Urothelium cell line (cell line): ENCODE results near the gene CLEC17A.
A peak's percentile ranks its signal among the peaks of the same experiment; 100 is the strongest.
"Not testable (repeated sequence)": the region's sequence is repeated elsewhere in the genome, so short reads cannot be mapped to it uniquely, and the experiment has no call there.

Experiments
- DNase-seq: peaks from one replicate; pipeline ENCODE4 v3.0.0; 2011; ENCODE audit warnings: low spot score, mixed read lengths
- FAIRE-seq: peaks from 2 replicates; lab custom pipeline; 2011; peaks lifted over from hg19 to GRCh38; lab: Jason Lieb, UNC

Gene CLEC17A

DNA sequence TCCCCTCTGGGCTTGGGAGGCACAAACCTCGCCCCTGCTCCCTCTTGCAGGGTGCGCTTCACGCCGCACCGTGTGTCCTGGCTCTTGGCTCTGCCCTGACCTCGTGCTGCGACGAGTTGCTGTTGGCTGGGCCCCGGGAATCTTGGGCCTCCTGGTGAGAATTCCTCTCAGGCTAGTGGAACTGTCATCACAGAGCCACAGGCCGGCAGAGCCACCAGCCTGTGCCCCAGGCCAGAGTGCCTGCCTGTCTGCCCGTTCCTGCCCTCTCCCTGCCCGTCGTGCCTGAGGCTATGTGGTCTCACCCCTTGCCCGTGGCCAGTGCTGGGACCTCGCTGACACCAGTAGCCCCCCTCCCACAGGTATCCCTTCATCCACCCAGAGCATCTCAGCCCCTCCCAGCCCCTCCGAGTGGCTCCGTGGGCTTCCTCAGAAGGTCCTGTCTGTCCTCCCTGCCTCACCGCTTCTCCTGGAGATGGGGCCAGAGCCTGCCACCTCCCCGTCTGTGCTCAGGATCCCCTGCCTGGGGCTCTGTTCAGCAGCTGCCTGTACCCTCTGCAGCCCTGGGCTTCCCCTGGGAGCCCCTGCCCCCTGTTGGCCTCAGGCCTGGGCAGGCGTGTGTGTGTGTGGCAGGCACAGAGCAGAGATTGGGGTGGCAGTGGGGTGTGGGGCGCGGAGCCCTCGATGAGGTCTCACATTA is 24.4 kb upstream of the CLEC17A start:
- no peak for DNase-seq
- FAIRE-seq = no peak

DNA sequence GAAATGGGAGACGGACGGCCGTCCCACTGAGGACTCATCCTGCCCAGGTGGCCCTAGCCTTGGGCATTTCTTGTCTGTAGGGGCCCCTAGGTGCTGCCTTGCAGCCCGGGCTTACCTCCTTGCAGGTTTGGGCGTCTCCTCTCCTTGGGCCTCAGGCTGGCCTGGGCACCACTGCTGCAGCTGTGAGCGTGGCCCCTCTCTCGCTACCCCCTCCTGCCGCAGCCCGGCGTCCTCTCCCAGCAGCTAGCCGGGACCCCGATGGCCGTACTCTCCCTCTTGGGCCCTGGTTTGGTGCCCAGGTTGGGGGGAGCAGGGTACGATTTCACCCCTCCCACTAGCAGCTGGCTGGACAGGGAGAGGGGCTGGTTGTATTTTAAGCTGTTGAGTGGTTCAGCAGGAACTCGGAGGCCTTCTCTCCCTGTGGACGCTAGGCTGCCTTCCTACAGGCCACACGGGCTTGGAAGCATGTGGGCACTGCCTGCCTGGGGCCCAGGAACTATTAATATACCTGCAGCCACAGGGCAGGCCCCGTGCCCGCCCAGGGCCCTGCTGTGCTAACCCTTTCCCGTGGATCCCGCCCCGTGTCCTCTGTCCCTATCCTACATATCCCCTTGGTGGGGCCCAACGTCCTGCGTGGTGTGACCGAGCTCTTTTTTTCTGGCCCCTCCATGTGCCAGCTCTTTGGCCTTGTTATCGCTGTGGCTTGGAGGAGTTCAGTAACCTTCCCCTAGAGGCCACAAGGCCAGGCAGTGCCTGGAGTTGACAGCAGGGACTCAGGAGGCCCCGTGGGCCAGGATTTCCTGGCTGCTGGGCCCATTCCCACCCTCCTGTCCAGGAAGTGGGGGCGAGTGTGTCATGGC is 22.7 kb upstream of the CLEC17A start:
- FAIRE-seq (no peak), DNase-seq (no peak)

DNA sequence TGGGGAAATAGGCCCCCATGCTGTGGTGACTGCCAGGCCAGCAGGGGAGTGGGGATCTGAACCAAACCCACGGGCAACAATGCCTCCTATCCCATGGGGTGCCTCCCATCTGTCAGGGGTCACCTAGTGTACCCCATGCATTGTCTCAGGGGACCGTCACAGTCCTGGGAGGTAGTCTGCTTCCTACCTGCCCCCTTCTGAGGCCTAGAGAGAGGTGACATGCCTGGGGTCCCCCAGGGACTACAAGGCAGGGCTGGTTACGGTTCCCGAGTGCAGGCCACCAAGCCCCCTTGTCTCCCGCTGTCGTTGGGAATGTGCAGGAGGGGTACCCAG is 22.1 kb upstream of the CLEC17A start:
- DNase-seq (no peak), FAIRE-seq (no peak)

DNA sequence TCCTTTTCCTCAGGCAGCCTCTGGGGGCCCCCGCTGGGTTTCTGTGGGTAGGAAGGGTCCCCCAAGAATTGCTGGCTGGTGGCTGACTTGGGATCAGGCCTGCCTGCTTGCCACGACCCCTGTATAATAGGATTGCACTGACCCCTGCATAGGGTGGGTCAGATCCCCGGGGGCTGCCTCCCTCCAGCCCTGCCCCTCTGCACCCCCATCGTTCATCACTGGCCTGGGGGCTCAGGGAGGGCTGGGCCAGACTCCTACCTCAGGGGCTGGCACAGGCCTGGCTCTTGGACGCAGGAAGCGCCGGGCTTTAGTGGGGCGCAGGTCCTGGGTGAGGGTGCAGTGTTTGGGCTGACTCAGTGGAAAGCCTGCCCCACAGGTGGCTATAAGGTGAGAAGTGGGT is 21.6 kb upstream of the CLEC17A start:
- no peak for FAIRE-seq
- DNase-seq = no peak

DNA sequence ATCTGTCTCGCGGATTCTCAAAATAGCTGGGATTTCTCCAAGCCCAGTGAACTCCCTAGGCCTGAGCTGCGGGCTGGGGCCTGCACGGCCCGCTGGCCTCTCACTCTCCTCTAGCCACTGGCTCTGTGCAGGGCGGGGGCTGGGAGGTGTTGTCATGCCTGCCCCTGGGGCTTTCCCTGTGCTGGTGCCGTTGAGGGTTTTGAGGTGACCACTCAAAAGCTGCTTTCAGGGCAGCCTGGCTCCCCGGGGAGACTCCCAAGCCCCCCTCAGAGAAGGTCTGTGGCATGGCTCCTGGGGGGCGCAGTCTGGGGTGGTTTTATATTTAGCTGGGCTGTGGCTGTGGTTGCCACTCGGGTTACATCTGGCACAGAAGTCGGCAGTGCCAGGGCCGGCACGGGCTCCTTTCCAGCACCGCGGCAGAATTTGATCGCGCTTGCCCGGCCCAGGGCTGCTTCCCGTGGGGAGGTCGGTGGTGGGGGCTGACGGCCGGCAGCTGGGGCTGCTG is 21.0 kb upstream of the CLEC17A start:
- DNase-seq (no peak), FAIRE-seq (no peak)

DNA sequence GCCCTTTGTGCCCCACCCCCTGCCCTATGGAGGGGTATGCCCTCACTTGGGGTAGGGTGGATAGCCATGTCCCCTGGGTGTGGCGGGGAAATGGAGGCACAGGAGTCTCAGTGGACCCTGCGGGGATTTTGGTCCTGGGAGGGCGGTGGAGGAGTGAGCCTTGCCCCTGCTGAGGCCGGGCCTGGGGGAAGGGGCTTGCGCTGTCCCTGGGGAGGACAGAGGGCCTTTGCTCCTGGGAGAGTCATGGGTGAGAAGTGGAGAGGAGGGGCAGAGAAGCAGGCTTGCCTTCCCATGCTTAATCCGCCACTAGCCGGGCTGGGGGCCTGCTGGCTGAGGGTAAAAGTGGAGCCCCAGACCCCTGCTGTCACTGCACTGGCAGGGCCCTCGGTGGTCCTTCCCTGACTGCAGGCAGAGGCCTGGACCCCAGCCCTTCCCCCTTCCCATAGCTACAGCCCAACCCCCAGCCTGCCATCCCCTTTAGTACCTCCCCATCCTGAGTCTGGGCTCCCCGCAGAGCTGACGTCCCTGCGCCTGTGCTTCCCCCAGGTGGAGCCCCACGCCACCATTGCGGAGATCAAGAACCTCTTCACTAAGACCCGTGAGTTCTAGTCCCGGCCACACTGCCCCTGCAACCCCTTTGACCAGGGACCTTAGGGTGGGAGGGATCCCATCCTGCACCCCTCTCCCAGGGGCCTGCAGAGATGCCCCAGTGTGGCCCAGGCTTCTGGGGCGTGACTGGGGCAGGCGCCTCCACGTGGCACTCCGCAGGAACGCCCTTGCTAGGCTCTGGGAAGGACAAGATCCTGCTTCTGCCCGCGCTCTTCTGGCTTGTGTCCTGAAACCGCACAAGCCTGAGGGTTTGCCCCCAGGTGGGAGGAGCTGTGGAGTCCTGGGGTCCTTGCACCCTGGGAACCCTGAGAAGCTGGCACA is 20.0 kb upstream of the CLEC17A start:
- FAIRE-seq (no peak), DNase-seq (no peak)

DNA sequence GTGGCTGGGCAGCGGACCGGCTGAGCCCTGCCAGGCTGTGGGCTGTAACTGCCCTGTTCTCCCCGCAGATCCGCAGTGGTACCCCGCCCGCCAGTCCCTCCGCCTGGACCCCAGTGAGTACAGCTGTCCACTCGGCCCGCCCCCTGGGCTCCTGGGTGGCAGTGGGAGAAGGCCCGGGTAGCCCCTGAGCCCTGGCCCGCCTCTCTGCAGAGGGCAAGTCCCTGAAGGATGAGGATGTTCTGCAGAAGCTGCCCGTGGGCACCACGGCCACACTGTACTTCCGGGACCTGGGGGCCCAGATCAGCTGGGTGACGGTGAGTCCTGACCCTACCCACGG is 19.3 kb upstream of the CLEC17A start:
- DNase-seq = no peak
- no peak for FAIRE-seq

DNA sequence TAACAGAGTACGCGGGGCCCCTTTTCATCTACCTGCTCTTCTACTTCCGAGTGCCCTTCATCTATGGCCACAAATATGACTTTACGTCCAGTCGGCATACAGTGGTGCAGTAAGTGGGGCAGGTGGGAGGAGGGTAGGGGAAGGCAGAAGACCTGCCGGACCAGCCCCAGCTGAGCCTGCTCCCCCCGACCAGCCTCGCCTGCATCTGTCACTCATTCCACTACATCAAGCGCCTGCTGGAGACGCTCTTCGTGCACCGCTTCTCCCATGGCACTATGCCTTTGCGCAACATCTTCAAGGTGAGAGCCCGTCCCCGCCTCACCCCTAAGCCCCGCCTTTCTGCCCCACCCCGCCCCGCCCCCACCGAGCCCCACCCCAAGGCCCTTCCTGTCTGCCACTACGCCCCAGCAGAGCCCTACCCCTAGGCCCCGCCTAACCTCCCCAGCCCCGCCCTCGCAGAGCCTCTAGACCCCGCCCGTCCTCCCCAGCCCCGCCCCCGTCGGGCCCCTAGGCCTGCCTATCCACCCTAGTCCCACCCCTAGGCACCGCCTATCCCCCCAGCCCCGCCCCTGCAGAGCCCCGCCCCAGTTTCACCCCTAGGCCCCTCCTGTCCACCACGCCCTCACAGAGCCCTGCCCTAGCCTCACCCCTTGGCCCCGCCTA is 18.8 kb upstream of the CLEC17A start:
- no peak for FAIRE-seq
- peak; percentile 52 for DNase-seq

DNA sequence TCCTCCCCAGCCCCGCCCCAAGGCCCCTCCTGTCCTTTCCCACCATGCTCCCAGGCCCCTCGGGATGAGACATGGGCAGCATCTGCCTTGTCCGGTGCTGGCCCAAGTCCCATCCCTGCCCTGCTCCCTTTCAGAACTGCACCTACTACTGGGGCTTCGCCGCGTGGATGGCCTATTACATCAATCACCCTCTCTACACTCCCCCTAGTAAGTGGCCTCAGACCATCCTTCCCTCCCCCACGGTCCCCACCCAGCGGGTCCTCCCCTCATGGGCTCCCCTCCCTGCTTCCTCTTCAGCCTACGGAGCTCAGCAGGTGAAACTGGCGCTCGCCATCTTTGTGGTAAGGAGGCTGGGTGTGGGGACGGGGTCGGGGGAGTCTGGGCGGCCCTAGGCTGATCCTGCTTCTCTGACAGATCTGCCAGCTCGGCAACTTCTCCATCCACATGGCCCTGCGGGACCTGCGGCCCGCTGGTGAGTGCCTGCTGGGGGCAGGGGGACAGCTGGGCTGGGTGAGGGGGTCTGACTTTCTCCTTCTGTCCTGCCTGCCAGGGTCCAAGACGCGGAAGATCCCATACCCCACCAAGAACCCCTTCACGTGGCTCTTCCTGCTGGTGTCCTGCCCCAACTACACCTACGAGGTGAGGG is 18.1 kb upstream of the CLEC17A start:
- DNase-seq, FAIRE-seq: not testable (repeated sequence)

DNA sequence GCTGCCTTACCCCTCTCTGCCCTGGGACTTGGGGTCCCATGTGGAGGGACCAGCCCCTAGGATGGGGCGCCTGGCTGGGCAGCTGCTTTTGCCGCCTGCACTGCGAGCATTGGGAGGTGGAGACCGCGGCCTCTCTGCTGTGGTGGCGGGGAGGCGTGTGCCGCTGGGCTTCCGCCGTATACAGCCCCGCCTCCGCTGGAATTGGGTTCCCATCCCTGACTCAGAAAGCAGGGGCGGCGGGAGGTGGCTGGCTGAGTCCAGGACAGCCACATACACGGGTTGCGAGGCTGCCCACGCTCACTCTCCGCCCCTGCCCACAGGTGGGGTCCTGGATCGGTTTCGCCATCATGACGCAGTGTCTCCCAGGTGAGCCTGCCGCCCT is 17.6 kb upstream of the CLEC17A start:
- DNase-seq (no peak), FAIRE-seq (no peak)

DNA sequence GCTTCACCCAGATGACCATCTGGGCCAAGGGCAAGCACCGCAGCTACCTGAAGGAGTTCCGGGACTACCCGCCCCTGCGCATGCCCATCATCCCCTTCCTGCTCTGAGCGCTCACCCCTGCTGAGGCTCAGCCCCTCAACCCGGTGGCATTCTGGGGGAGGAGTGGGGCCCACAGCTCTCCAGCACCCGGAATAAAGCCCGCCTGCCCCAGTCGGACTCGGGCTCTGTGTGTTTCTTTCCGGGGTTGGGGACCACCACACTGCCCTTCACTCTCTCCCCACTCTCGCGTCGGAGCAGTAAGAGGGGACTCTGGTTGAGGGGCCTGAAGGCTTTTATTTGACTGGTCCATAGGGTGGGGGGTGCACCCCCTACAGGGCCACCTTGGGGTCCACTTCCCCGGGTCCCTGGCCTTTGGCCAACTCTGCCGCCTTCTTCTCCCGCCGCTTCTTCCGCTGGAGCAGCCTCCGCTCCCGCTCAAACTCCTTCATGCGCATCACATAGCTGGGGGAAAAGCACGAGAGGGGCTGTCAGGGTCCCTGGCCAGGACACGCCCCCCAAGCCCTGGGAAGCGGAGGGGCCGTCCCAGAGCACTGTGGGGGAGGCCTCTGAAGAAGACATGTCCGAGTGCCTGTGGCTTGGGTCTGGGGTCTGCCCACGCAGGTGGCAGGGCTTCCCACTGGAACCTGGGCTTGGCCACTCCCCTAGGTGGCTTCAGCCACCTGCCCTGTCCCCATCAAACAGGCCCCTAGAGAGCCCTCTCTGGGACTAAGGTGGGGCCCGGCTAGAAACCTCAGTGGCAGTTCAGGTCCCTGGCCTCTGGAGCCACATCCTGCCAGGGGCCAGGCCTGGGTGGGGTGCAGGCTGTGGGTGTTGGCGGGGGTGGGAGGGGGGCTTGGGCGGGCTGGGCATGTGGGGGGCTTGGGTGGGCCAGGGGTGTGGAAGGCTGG is 16.8 kb upstream of the CLEC17A start:
- FAIRE-seq (no peak), DNase-seq (no peak)

DNA sequence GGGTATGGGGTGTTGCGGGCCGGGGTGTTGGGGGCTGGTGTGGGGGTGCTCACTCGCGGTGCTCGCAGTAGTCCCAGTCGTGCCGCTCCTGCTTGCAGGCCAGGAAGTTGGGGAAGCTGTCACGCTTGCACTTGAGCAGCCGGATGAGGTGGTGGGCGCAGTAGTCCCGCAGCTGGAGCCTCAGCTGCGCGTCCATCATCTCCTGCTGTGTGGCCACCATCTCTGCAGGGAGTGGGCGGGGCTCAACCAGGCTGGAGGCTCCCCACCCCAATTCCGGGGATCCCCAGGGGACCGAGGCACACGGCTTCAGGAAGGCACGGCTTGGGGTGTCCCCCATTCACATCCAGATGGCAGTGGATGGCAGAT is 16.2 kb upstream of the CLEC17A start:
- DNase-seq = no peak
- no peak for FAIRE-seq

DNA sequence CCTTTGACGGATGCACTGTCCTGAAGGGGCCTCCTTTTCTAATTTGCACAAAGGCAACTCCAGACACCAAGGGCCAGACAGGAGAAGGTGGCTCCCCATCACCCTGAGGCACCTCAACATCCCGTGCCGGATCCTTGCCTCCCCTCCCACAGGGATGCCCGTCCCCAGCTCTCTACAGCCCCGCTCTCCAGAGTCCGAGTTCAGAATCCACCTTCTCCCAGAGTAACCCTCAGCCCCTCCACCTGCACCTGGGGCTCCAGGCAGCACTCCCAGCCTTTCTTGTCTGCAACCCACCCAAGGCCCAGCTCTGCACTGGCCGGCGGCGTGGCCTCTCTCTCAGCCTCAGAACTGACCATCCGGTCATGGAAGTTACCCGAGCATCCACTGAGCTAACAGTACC is 15.8 kb upstream of the CLEC17A start:
- no peak for DNase-seq
- FAIRE-seq = no peak

DNA sequence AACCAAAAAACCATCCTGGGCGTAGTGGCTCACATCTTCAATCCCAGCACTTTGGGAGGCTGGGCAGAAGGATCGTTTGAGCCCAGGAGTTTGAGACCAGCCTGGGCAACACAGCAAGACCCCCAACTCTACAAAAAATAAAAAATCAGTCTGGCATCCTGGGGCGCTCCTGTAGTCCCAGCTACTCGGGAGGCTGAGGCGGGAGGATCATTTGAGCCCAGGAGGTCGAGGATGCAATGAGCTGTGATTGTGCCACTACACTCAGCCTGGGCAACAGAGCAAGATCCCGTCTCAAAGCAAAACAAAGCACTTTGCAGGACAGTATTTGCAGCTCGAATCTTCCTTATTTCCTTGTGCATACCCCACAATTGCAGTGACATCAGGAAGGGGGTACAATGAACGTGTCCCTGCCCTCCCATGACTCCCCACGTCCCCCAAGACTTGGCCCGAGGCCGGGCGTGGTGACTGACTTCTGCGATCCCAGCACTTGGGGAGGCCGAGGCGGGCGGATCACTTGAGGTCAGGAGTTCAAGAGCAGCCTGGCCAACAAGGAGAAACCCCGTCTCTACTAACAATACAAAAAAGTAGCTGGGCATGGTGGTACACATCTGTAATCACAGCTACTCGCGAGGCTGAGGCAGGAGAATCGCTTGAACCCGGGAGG is 11.9 kb upstream of the CLEC17A start:
- DNase-seq (no peak), FAIRE-seq (no peak)

DNA sequence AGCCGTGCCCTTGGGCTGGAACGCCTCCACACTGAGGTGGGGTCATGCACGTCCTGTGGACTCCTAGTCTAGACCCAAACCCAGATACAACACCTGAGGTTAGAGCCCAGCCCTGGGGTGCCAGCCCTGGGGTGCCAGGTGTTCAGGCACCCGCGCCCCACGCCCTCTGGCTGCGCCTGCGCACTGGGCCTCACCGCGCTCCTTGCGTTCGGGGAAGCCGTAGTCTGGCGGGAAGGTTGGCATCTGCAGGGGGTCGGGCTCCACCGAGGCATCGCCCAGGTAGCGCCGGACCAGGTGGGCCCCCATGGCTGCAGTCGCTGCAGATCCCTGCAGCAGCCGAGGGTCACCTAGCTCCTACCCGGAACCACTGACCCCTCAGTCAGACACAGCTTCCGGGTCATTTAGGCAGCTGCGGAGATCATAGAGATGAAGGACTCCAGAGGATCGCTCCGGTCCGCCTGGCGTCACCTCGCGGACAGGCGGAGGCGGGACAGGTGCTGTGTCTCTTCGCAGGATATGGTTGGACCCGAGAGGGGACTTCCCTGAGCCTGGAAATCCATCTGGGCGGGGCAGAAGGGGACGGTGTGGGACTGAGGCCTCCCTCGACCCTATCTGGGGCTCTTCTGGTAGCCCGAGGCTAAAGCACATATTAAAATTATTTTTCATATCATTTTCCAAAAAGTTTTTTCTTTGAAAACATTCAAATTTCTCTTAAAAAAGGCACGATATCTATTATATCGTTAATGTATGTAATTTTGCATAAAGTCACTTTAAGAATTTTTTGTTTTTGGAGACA is 11.0 kb upstream of the CLEC17A start, which contains the start of gene NDUFB7:
NDUFB7 (minus strand) TSS at position 372 of the 796 bp plus-strand sequence; CDS start at position 306, 66 bp downstream.
- FAIRE-seq (no peak), DNase-seq (peak; percentile 89)

DNA sequence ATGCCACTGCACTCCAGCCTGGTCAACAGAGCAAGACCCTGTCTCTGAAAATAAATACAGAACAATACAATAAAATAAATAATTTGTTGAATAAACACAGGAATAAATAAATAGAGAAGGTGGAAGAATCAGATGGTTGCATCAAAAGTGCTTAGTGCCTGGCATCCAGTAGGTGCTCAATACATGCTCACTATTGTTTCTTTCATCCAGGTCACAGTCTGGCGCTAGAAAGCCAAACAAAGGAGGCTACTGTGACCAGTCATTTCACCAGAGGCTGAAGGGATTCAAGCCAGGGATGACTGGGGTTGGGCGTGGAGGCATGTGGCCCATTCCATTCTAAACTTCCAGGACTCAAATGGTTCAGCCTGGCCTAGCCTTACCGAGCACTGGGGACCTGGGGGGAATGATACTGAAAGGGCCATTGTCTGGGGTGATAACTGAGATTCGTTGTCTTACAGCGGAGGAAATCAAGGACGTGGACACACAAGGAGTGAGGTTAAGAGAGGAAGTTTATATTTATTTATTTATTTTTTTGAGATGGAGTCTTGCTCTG is 7.4 kb upstream of the CLEC17A start:
- DNase-seq = no peak
- FAIRE-seq = no peak

DNA sequence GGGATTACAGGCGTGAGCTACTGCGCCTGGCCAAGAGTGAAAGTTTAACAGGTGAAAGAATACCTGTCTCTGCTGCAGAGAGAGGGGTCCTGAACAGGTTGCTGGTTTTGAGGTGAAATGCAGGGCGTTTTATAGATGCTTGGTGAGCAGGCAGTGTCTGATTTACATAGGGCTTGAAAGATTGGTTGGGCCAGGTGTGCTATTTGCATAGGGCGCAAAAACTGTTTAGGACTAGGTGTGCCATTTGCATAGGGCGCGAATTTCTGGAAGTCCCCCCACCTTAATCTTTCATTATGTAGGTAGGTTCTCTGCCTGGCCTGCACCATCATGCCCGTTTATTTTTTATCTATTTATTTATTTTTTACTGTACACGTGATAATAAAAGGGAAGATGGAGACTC is 6.5 kb upstream of the CLEC17A start:
- FAIRE-seq (no peak), DNase-seq (no peak)

DNA sequence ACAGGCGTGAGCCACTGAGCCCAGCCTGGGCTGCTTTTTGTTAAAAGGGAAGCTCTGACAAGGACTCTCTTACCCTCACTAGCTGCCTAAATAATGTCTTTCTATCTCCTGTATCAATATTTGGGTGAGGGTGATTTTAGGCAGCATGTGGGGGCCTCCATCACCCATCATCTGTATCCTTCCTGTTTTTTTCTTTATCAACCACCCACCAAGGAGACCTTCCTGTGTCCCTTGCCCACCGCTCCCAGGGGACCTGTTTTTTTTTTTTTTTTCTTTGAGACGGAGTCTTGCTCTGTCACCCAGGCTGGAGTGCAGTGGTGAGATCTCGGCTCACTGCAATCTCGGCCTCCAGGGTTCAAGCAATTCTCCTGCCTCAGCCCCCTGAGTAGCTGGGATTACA is 5.6 kb upstream of the CLEC17A start:
- DNase-seq = no peak
- FAIRE-seq = no peak
